GM18909 (cell line): ENCODE results near the gene MBOAT7.
"Not testable (repeated sequence)": the region's sequence is repeated elsewhere in the genome, so short reads cannot be mapped to it uniquely, and the experiment has no call there.

Experiments used
- ATAC-seq: cut with Tn5 transposase; IDR thresholded peaks from one replicate; pipeline ENCODE4 v1.9.1; 2021; ENCODE audit warnings: mild to moderate bottlenecking; ENCODE audit not compliant: unreplicated experiment, poor library complexity

The MBOAT7 gene

DNA sequence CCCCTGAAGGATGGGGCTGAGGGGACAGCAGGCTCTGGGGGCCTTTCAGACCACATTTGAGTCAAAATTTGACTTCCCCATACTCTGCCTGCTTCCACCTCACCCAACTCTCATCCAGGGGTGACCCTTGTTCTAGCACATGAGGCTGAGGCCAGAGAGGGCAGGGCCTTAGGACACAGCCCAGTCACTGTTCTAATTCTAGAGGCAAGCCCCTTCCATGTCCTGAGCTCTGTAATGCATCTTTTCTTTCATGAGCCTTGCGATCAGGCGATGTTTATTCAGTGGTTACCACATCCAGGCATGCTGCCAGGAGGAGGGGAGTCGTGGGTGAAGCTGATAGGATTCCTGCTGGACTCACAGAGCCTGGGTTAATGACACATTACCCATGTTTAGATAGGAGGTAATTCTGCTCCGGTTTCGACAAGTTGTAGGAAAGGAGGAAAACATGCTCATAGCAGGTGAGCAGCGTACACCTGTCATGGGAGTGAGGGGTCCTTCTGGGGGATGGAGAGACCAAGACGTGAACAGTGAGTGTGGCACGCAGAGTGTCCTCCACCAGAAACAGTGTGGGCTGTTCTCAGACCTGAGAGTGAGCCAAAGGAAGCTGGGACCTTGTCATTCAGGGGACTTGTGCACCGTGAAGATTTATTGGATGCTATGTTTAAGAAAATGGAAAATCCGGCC is 20.6 kb upstream of the MBOAT7 start:
- no peak for ATAC-seq

- no peak for ATAC-seq
Measured at GRCh38 chr19:54209058-54209810, 19.9 kb upstream of the MBOAT7 start.

DNA sequence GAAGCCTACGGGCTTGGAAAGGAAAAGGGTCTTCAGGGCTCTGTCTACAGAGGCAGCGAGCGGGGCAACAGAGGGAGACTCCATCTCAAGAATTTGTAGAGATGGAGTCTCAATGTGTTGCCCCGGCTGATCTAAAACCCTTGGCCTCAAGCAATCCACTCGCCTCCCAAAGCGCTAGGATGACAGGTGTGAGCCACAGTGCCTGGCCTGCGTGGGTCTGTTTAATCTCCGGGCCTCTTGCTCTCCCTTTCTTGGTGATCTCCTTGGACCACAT is 19.3 kb upstream of the MBOAT7 start:
- no peak for ATAC-seq

GRCh38 chr19:54207983-54208783 is 18.8 kb upstream of the MBOAT7 start:
- peak; percentile 46 for ATAC-seq

GRCh38 chr19:54207676-54207982 is 18.2 kb upstream of the MBOAT7 start:
- no peak for ATAC-seq

GRCh38 chr19:54207193-54207592 is 17.8 kb upstream of the MBOAT7 start:
- ATAC-seq: not testable (repeated sequence)

- ATAC-seq: no peak
Measured at GRCh38 chr19:54206831-54207177, 17.4 kb upstream of the MBOAT7 start.

GRCh38 chr19:54206030-54206830 is 16.9 kb upstream of the MBOAT7 start:
- no peak for ATAC-seq

DNA sequence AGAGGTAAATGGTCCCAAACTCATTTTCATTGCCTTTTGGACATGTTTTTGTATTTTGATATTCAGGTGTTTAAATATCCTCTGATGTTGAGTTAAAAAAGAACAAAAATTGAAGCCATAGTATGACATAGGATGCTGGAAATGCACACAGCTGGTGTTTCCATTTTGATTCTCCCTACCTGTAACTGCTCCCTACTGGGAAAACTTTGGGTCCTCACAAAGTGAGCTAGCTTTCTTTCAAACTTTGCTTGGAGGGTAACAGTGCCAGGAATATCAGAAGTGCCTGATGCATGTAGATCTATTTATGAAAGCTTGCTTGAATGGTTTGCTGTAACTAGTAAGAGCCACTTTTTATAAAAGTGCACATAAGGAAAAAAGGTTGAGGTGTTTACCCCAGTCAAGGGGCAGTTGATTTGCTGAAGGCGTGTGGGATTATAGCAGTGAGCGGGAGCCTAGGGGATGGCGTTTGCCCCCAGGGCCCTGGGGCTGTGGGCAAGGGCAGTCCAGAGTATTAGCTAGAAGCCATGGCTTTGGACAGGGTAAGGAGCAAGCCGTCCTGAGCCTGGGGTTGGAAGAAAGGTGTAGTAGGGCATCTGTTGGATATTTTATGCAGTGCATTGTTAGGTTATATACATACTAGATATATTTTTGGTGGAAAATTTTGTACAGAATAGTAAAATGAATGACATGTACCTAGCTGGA is 15.5 kb upstream of the MBOAT7 start:
- ATAC-seq: no peak

DNA sequence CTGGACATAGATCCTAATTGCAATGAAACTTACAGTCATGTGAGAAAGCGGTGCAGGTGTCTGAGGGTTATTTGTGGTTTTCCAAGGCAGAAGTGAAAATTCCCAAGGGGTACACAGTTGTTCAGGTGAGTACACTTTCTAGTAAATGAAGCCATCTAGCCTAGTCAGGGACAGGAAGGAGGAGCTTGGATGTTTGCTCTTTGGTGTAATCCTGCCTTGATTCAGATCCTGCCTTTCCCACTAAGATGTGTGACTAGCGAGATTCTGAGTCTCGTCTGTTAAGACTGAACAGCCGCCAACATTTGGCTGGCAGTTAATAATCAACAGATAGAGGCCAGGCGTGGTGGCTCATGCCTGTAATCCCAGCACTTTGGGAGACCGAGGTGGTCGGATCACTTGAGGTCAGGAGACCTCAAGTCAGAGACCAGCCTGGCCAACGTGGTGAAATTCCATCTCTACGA is 13.8 kb upstream of the MBOAT7 start:
- ATAC-seq: no peak

DNA sequence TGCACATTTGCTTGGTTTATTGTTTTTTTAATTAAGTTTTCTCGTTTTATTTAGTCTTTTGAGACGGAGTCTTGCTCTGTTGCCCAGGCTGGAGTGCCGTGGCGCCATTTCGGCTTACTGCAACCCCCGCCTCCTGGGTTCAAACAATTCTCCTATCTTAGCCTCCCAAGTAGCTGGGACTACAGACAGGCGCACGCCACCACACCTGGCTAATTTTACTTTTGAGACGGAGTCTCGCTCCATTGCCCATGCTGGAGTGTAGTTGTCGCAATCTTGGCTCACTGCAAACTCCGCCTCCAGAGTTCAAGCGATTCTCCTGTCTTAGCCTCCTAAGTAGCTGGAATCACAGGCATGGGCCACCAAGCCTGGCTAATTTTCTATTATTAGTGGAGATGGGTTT is 12.6 kb upstream of the MBOAT7 start:
- no peak for ATAC-seq

- ATAC-seq: no peak
Measured at GRCh38 chr19:54201172-54201701, 11.9 kb upstream of the MBOAT7 start.

DNA sequence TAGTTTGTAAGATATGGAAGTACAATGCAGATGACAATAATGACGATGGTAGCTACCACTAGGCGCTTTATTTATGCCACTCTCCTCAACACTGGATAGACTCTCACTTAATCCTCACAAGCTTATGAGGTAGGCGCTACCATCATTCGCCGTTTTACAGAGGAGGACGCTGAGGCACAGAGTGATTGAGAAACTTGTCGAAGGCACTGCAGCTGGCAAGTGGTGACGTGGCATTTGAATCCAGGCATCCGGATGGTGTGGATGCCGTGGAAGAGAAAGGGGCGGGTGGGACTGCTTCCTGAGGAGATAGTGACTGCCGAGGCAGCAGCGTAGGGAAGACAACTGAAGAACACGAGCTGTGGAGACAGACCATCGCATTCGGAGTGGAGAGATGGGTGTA is 10.0 kb upstream of the MBOAT7 start:
- no peak for ATAC-seq

GRCh38 chr19:54197121-54197520 is 7.7 kb upstream of the MBOAT7 start:
- no peak for ATAC-seq

- ATAC-seq: no peak
Measured at GRCh38 chr19:54196536-54196935, 7.2 kb upstream of the MBOAT7 start.

DNA sequence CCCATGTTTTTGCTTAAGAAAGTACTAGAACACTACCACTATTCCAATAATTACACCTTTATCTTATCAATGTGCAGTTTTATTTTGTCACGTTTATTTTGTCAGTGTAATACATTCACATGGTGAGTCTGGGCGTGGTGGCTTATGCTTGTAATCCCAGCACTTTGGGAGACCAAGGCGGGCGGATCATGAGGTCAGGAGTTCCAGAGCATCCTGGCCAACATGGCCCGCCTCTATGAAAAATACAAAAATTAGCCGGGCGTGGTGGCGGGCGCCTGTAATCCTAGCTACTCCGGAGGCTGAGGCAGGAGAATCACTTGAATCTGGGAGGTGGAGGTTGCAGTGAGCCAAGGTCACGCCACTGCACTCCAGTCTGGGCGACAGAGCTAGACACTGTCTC is 5.1 kb upstream of the MBOAT7 start:
- not testable (repeated sequence) for ATAC-seq

DNA sequence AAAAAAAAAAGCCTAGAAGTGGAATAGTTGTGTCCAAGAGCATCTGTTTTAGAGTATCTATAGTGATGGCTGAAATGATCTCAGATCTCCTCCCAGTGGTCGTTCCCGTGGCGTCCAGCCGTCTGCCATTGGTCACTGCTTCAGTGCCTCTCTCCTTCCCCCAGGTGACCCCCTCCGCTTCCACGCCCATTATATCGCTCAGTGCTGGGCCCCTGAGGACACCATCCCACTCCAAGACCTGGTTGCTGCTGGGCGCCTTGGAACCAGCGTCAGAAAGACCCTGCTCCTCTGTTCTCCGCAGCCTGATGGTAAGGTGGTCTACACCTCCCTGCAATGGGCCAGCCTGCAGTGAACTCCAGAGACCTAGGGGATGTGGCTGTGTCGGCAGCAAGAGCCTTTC is 3.6 kb upstream of the MBOAT7 start:
- no peak for ATAC-seq

GRCh38 chr19:54191811-54192453 is 2.6 kb upstream of the MBOAT7 start:
- no peak for ATAC-seq

DNA sequence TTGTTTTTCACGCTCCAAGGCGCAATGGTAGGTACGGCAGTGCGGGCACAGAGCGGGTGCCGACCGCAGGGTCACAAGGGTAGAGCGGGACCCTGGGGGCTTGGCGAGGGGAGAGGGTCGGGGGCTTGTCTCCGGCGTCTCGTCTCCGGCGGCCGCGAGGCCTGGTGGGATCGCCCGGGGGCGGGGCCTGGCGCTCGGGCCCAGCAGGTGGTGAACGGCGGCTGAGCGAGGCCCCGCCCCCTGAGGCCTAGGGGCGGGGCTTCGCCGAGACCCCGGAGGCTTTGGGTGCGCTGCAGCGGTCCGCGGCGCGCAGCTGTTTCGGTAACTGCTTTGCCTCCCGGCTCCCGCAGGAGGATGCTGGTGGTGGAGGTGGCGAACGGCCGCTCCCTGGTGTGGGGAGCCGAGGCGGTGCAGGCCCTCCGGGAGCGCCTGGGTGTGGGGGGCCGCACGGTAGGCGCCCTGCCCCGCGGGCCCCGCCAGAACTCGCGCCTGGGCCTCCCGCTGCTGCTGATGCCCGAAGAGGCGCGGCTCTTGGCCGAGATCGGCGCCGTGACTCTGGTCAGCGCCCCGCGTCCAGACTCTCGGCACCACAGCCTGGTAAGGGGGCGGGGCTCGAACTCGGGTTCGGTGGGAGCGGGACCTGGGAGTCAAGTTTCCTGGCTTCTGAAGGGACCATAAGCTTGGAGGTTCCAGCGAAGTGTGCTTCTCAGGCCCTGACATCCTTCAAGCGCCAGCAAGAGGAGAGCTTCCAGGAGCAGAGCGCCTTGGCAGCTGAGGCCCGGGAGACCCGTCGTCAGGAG is 1.8 kb upstream of the MBOAT7 start, which contains the start of gene TSEN34:
Gene TSEN34 (plus strand): TSS at position 298 of the 800 bp plus-strand sequence. CDS start 57 bp downstream, at position 355.
- ATAC-seq: peak; percentile 32
